Endodermal cell (in vitro differentiated cells): ENCODE measurements around the gene LHPP. TPM values are rescaled to one million over a fixed set of nuclear protein-coding genes. Genes with fewer than 3 reads are reported as not detected.

Experiments used
- DNase-seq: peaks from one replicate; pipeline ENCODE4 v3.0.0-alpha.2; 2017
- H3K27ac ChIP-seq: 2 replicates; pipeline ENCODE4 v1.5.1; 2013; ENCODE audit warnings: mild to moderate bottlenecking, low read depth, low read length, moderate library complexity
- H3K27me3 ChIP-seq: 2 replicates; pipeline ENCODE4 v1.6.1; 2013; ENCODE audit warnings: mild to moderate bottlenecking, low read length, moderate library complexity; ENCODE audit not compliant: insufficient read depth, control insufficient read depth, poor library complexity, severe bottlenecking
- H3K36me3 ChIP-seq: 2 replicates; pipeline ENCODE4 v1.7.0; 2013; ENCODE audit warnings: mild to moderate bottlenecking, low read length, moderate library complexity; ENCODE audit not compliant: control insufficient read depth, insufficient read depth
- H3K4me1 ChIP-seq: one replicate; pipeline ENCODE4 v1.7.0; 2013; ENCODE audit warnings: low read length; ENCODE audit not compliant: control insufficient read depth, insufficient read depth
- H3K4me3 ChIP-seq: 2 replicates; pipeline ENCODE4 v1.5.1; 2013; ENCODE audit warnings: mild to moderate bottlenecking, low read length, moderate library complexity
- H3K9ac ChIP-seq: 2 replicates; pipeline ENCODE4 v1.6.1; 2013; ENCODE audit warnings: mild to moderate bottlenecking, low read length, moderate library complexity; ENCODE audit not compliant: poor library complexity, severe bottlenecking; ENCODE audit errors: extremely low read depth
- H3K9me3 ChIP-seq: 2 replicates; pipeline ENCODE4 v1.6.1; 2013; ENCODE audit warnings: mild to moderate bottlenecking, low read length, moderate library complexity; ENCODE audit not compliant: control insufficient read depth
- H3K27ac Mint-ChIP-seq: 2 replicates; pipeline ENCODE4 v1.8.0; 2020; ENCODE audit warnings: mixed read lengths
- H3K27me3 Mint-ChIP-seq: 2 replicates; pipeline ENCODE4 v1.8.0; 2021; ENCODE audit warnings: mild to moderate bottlenecking, mixed read lengths; ENCODE audit not compliant: insufficient read depth
- H3K36me3 Mint-ChIP-seq: 2 replicates; pipeline ENCODE4 v1.8.0; 2020; ENCODE audit warnings: low read depth, mixed read lengths
- H3K4me1 Mint-ChIP-seq: 2 replicates; pipeline ENCODE4 v1.8.0; 2020; ENCODE audit warnings: mixed read lengths
- H3K4me3 Mint-ChIP-seq: 2 replicates; pipeline ENCODE4 v1.8.0; 2020; ENCODE audit warnings: mild to moderate bottlenecking, moderate library complexity, mixed read lengths
- H3K9me3 Mint-ChIP-seq: 2 replicates; pipeline ENCODE4 v1.8.0; 2020; ENCODE audit warnings: mild to moderate bottlenecking, mixed read lengths
- CTCF ChIP-seq: fragments of 200-600 bp; sonication (generic); conservative IDR thresholded peaks from 2 replicates; pipeline ENCODE4 v1.5.0; 2021; ENCODE audit warnings: antibody characterized with exemption, mild to moderate bottlenecking
- WGBS, 2 experiments: methylation state at CpG; one replicate each; pipeline versions ENCODE4 v1.1.5 to v1.1.7; 2013; ENCODE audit warnings: missing lambda C conversion rate in 2 of 2, mixed read lengths in 1 of 2; ENCODE audit not compliant: insufficient coverage in 1 of 2, insufficient read length in 1 of 2; 5-methylcytosine and 5-hydroxymethylcytosine counted together
- total RNA-seq, 2 donors: library from RNA; stranded (reverse); fragmentation: NEBNext Ultra II Directional in 1 of 2; extraction: Animal tissue kit (Norgen Biotek cat#: 25700) in 1 of 2; gene quantifications; 2 replicates in 1 of 2; 3 replicates in 1 of 2; pipeline ENCODE4 v1.2.1, GENCODE V29; 2021

The LHPP gene
- total RNA-seq, 2 donors from 2014 or later, result 23.3 to 24.8 TPM

- H3K27ac Mint-ChIP-seq, result no peak overlapping the region
- Histone ChIP-seq H3K36me3 (peaks cover 3% of the 10 kb centered on the region), H3K27ac (no peak overlapping the region), H3K4me3 (no peak overlapping the region), H3K27me3 (no peaks in the 10 kb centered on the region), H3K9me3 (no peaks in the 10 kb centered on the region), H3K9ac (no peak overlapping the region), H3K4me1 (no peaks in the 10 kb centered on the region)
- H3K27me3 Mint-ChIP-seq, result no peaks in the 10 kb centered on the region
- H3K4me1 Mint-ChIP-seq, result peaks cover 14% of the 10 kb centered on the region
- no peak for DNase-seq
- H3K36me3 Mint-ChIP-seq, result peaks cover 2% of the 10 kb centered on the region
- no peak for TF ChIP-seq CTCF
- WGBS, 2 experiments, result 94 to 100% methylated on average over 5 of the region's 5 CpGs
- H3K9me3 Mint-ChIP-seq, result no peaks in the 10 kb centered on the region
- H3K4me3 Mint-ChIP-seq, result no peak overlapping the region
Measured at GRCh38 chr10:124652200-124652599, 190.6 kb downstream of the LHPP start.

- H3K27ac Mint-ChIP-seq, result no peak overlapping the region
- Histone ChIP-seq H3K9ac (no peak overlapping the region), H3K9me3 (no peaks in the 10 kb centered on the region), H3K27me3 (no peaks in the 10 kb centered on the region), H3K4me1 (no peaks in the 10 kb centered on the region), H3K36me3 (peaks cover 3% of the 10 kb centered on the region), H3K27ac (no peak overlapping the region), H3K4me3 (no peak overlapping the region)
- no peaks in the 10 kb centered on the region for H3K9me3 Mint-ChIP-seq
- no peak for DNase-seq
- 86 to 97% methylated on average over 8 of the region's 8 CpGs for WGBS, 2 experiments
- H3K4me3 Mint-ChIP-seq, result no peak overlapping the region
- peaks cover 2% of the 10 kb centered on the region for H3K36me3 Mint-ChIP-seq
- no peak for TF ChIP-seq CTCF
- no peaks in the 10 kb centered on the region for H3K27me3 Mint-ChIP-seq
- peaks cover 14% of the 10 kb centered on the region for H3K4me1 Mint-ChIP-seq
Measured at GRCh38 chr10:124652701-124653100, 191.1 kb downstream of the LHPP start.

- peaks cover 3% of the 10 kb centered on the region for H3K36me3 ChIP-seq
- no peak overlapping the region for H3K4me3 Mint-ChIP-seq
- no peak for TF ChIP-seq CTCF
- 67 to 81% methylated on average over 4 to 7 of the region's 7 CpGs for WGBS, 2 experiments
- H3K36me3 Mint-ChIP-seq, result peaks cover 2% of the 10 kb centered on the region
- H3K4me1 ChIP-seq, result no peaks in the 10 kb centered on the region
- no peak overlapping the region for H3K27ac Mint-ChIP-seq
- H3K27ac ChIP-seq, result no peak overlapping the region
- H3K27me3 Mint-ChIP-seq, result no peaks in the 10 kb centered on the region
- DNase-seq, result no peak
- no peak overlapping the region for H3K9ac ChIP-seq
- H3K9me3 ChIP-seq, result no peaks in the 10 kb centered on the region
- no peaks in the 10 kb centered on the region for H3K27me3 ChIP-seq
- H3K4me3 ChIP-seq, result no peak overlapping the region
- peaks cover 14% of the 10 kb centered on the region for H3K4me1 Mint-ChIP-seq
- no peaks in the 10 kb centered on the region for H3K9me3 Mint-ChIP-seq
Measured at GRCh38 chr10:124653311-124653710, 191.7 kb downstream of the LHPP start.
